Kidney epithelial cell (primary cell): Measurements from ENCODE around the gene CREB3L1. TPM values are rescaled to one million over a fixed set of nuclear protein-coding genes. Genes with fewer than 3 reads are reported as not detected.

Source experiments
- DNase-seq: peaks from one replicate; pipeline ENCODE4 v3.0.0-alpha.2; 2010; ENCODE audit warnings: low read depth
- H3K27me3 ChIP-seq: 2 replicates; pipeline ENCODE4 v1.6.0; 2011; ENCODE audit warnings: low read length; ENCODE audit not compliant: control insufficient read depth, insufficient read depth
- H3K36me3 ChIP-seq: 2 replicates; pipeline ENCODE4 v1.5.1; 2011; ENCODE audit warnings: low read length; ENCODE audit not compliant: control insufficient read depth, insufficient read depth
- H3K4me3 ChIP-seq: 2 replicates; pipeline ENCODE4 v1.5.1; 2011; ENCODE audit warnings: low read depth, mild to moderate bottlenecking, control low read depth, low read length
- CTCF ChIP-seq: IDR thresholded peaks from 2 replicates; pipeline ENCODE4 v1.5.1; 2011; ENCODE audit warnings: mild to moderate bottlenecking, moderate library complexity, low read length, control low read depth, inconsistent platforms; ENCODE audit not compliant: insufficient read depth, poor library complexity, severe bottlenecking
- total RNA-seq: library from RNA; depleted of rRNA; stranded (reverse); fragments of >200 nt; gene quantifications from 2 replicates; pipeline ENCODE4 v1.2.3, GENCODE V29; 2015

The CREB3L1 gene
- total RNA-seq, 1 donor from 2014 or later = 3.2 TPM

GRCh38 chr11:46339816-46340215, 62.4 kb downstream of the CREB3L1 start:
- TF ChIP-seq CTCF = no peak
- DNase-seq = no peak
- Histone ChIP-seq H3K4me3 (no peak overlapping the region), H3K36me3 (no peaks in the 10 kb centered on the region), H3K27me3 (peaks cover 3% of the 10 kb centered on the region)

- H3K4me3 ChIP-seq = no peak overlapping the region
- peaks cover 3% of the 10 kb centered on the region for H3K27me3 ChIP-seq
- no peak for TF ChIP-seq CTCF
- H3K36me3 ChIP-seq = no peaks in the 10 kb centered on the region
- DNase-seq = no peak
Measured at GRCh38 chr11:46341454-46341853, 64.0 kb downstream of the CREB3L1 start.

- TF ChIP-seq CTCF = no peak
- no peak overlapping the region for H3K4me3 ChIP-seq
- no peak for DNase-seq
- peaks cover 3% of the 10 kb centered on the region for H3K27me3 ChIP-seq
- H3K36me3 ChIP-seq = no peaks in the 10 kb centered on the region
Measured at GRCh38 chr11:46342239-46342638, 64.8 kb downstream of the CREB3L1 start.

- DNase-seq = no peak
- no peak for TF ChIP-seq CTCF
- Histone ChIP-seq H3K36me3 (no peaks in the 10 kb centered on the region), H3K27me3 (peaks cover 3% of the 10 kb centered on the region), H3K4me3 (no peak overlapping the region)
Measured at GRCh38 chr11:46343520-46343919, 66.1 kb downstream of the CREB3L1 start.

- Histone ChIP-seq H3K36me3 (no peaks in the 10 kb centered on the region), H3K27me3 (peaks cover 3% of the 10 kb centered on the region), H3K4me3 (no peak overlapping the region)
- no peak for TF ChIP-seq CTCF
- no peak for DNase-seq
Measured at GRCh38 chr11:46345131-46345597, 67.7 kb downstream of the CREB3L1 start.

GRCh38 chr11:46345881-46346484, 68.5 kb downstream of the CREB3L1 start:
- no peak for DNase-seq
- no peak for TF ChIP-seq CTCF
- Histone ChIP-seq H3K27me3 (peaks cover 3% of the 10 kb centered on the region), H3K36me3 (no peaks in the 10 kb centered on the region), H3K4me3 (no peak overlapping the region)
